H9 (cell line): ENCODE results near the gene CCIN. TPM values are rescaled to one million over a fixed set of nuclear protein-coding genes. Genes with fewer than 3 reads are reported as not detected.

Experiments
- DNase-seq: peaks from one replicate; pipeline ENCODE4 v3.0.0-alpha.2; 2017
- H2AFZ ChIP-seq: one replicate; pipeline ENCODE4 v1.6.1; 2013; ENCODE audit warnings: mild to moderate bottlenecking, low read length, control low read depth, moderate library complexity
- H2AK5ac ChIP-seq: 2 replicates; pipeline ENCODE4 v1.6.1; 2013; ENCODE audit warnings: low read length, control low read depth, mixed read lengths; ENCODE audit not compliant: insufficient read length
- H2BK120ac ChIP-seq: one replicate; pipeline ENCODE4 v1.6.1; 2013; ENCODE audit warnings: low read depth, mild to moderate bottlenecking, low read length, control low read depth, inconsistent platforms; ENCODE audit not compliant: poor library complexity, severe bottlenecking
- H2BK12ac ChIP-seq: 2 replicates; pipeline ENCODE4 v1.6.1; 2013; ENCODE audit warnings: low read length, control low read depth, mixed read lengths, low read depth; ENCODE audit not compliant: insufficient read length
- H2BK15ac ChIP-seq: 2 replicates; pipeline ENCODE4 v1.6.1; 2013; ENCODE audit warnings: low read depth, low read length, control low read depth
- H2BK20ac ChIP-seq: one replicate; pipeline ENCODE4 v1.6.1; 2013; ENCODE audit warnings: low read depth, mild to moderate bottlenecking, low read length, control low read depth, inconsistent platforms; ENCODE audit not compliant: poor library complexity, severe bottlenecking
- H2BK5ac ChIP-seq: 2 replicates; pipeline ENCODE4 v1.6.1; 2013; ENCODE audit warnings: low read length, control low read depth, mixed read lengths; ENCODE audit not compliant: insufficient read length
- H3K14ac ChIP-seq: 2 replicates; pipeline ENCODE4 v1.6.1; 2013; ENCODE audit warnings: low read length, control low read depth; ENCODE audit not compliant: insufficient read depth
- H3K18ac ChIP-seq: 2 replicates; pipeline ENCODE4 v1.6.1; 2013; ENCODE audit warnings: low read depth, mild to moderate bottlenecking, mixed read lengths, low read length, control low read depth; ENCODE audit not compliant: insufficient read length
- H3K23ac ChIP-seq: 2 replicates; pipeline ENCODE4 v1.6.1; 2013; ENCODE audit warnings: low read length, control low read depth, mixed read lengths, low read depth; ENCODE audit not compliant: insufficient read length
- H3K23me2 ChIP-seq: 2 replicates; pipeline ENCODE4 v1.6.1; 2013; ENCODE audit warnings: low read depth, mild to moderate bottlenecking, mixed read lengths, low read length, control low read depth; ENCODE audit not compliant: insufficient read length, poor library complexity, severe bottlenecking
- H3K27ac ChIP-seq: 2 replicates; pipeline ENCODE4 v1.5.1; 2013; ENCODE audit warnings: low read length, control low read depth, mixed read lengths, low read depth; ENCODE audit not compliant: insufficient read length
- H3K27me3 ChIP-seq: 2 replicates; pipeline ENCODE4 v1.6.1; 2013; ENCODE audit warnings: low read length, control low read depth, inconsistent platforms; ENCODE audit not compliant: insufficient read depth
- H3K4ac ChIP-seq: 2 replicates; pipeline ENCODE4 v1.6.1; 2013; ENCODE audit warnings: low read depth, mild to moderate bottlenecking, control low read depth, inconsistent platforms, low read length, moderate library complexity
- H3K4me1 ChIP-seq: 2 replicates; pipeline ENCODE4 v1.6.1; 2013; ENCODE audit warnings: low read length, control low read depth, inconsistent platforms; ENCODE audit not compliant: insufficient read depth
- H3K4me2 ChIP-seq: 2 replicates; pipeline ENCODE4 v1.6.1; 2013; ENCODE audit warnings: low read length, control low read depth, mixed read lengths; ENCODE audit not compliant: insufficient read length, insufficient read depth
- H3K56ac ChIP-seq: 2 replicates; pipeline ENCODE4 v1.6.1; 2013; ENCODE audit warnings: low read depth, mild to moderate bottlenecking, mixed read lengths, low read length, control low read depth; ENCODE audit not compliant: insufficient read length
- H3K79me1 ChIP-seq: 2 replicates; pipeline ENCODE4 v1.6.1; 2013; ENCODE audit warnings: low read depth, mild to moderate bottlenecking, moderate library complexity, low read length, control low read depth, inconsistent platforms; ENCODE audit not compliant: insufficient read depth, poor library complexity, severe bottlenecking
- H3K79me2 ChIP-seq: 2 replicates; pipeline ENCODE4 v1.6.1; 2013; ENCODE audit warnings: low read length, control low read depth, inconsistent platforms; ENCODE audit not compliant: insufficient read depth
- H3K9ac ChIP-seq: 2 replicates; pipeline ENCODE4 v1.6.1; 2013; ENCODE audit warnings: low read length, control low read depth, mixed read lengths; ENCODE audit not compliant: insufficient read length; ENCODE audit errors: extremely low read depth
- H3K9me3 ChIP-seq: one replicate; pipeline ENCODE4 v1.6.1; 2013; ENCODE audit warnings: low read depth, low read length, inconsistent platforms; ENCODE audit not compliant: control insufficient read depth
- H3T11ph ChIP-seq: one replicate; pipeline ENCODE4 v1.6.1; 2013; ENCODE audit warnings: mild to moderate bottlenecking, low read length, control low read depth, inconsistent platforms
- H4K20me1 ChIP-seq: one replicate; pipeline ENCODE4 v1.6.1; 2013; ENCODE audit not compliant: control insufficient read depth, insufficient read length, insufficient read depth
- H4K5ac ChIP-seq: 2 replicates; pipeline ENCODE4 v1.6.1; 2013; ENCODE audit warnings: low read depth, mild to moderate bottlenecking, mixed read lengths, low read length, control low read depth; ENCODE audit not compliant: insufficient read length
- H4K8ac ChIP-seq: replicated peaks from 2 replicates; pipeline ENCODE4 v1.6.1; 2013; ENCODE audit warnings: low read length, control low read depth, mixed read lengths, low read depth; ENCODE audit not compliant: insufficient read length
- H4K91ac ChIP-seq: 2 replicates; pipeline ENCODE4 v1.6.1; 2013; ENCODE audit warnings: low read depth, mild to moderate bottlenecking, moderate library complexity, mixed read lengths, low read length, control low read depth; ENCODE audit not compliant: insufficient read length
- H3K27ac Mint-ChIP-seq, 3 experiments: 2 replicates in 2 of 3; 3 replicates in 1 of 3; pipeline ENCODE4 v1.8.0; 2020 to 2021; ENCODE audit warnings: mixed read lengths in 3 of 3, mild to moderate bottlenecking in 1 of 3, moderate library complexity in 1 of 3
- H3K27me3 Mint-ChIP-seq: 2 replicates; pipeline ENCODE4 v1.8.0; 2021; ENCODE audit warnings: low read depth, mild to moderate bottlenecking, moderate library complexity, mixed read lengths
- H3K36me3 Mint-ChIP-seq, 3 experiments: 2 replicates in 2 of 3; 3 replicates in 1 of 3; pipeline ENCODE4 v1.8.0; 2020 to 2021; ENCODE audit warnings: low read depth in 3 of 3, mixed read lengths in 3 of 3; ENCODE audit not compliant: insufficient read depth in 1 of 3
- H3K4me1 Mint-ChIP-seq, 2 experiments: 2 replicates each; pipeline ENCODE4 v1.8.0; 2020; ENCODE audit warnings: mixed read lengths in 2 of 2
- H3K4me3 Mint-ChIP-seq, 2 experiments: 2 replicates in 1 of 2; 3 replicates in 1 of 2; pipeline ENCODE4 v1.8.0; 2020 to 2021; ENCODE audit warnings: mild to moderate bottlenecking in 2 of 2, mixed read lengths in 2 of 2, moderate library complexity in 1 of 2
- H3K9me3 Mint-ChIP-seq, 2 experiments: 2 replicates in 1 of 2; 3 replicates in 1 of 2; pipeline ENCODE4 v1.8.0; 2020; ENCODE audit warnings: mild to moderate bottlenecking in 2 of 2, mixed read lengths in 2 of 2, moderate library complexity in 1 of 2
- WGBS: extraction: QIAGEN DNeasy Blood & Tissue Kit; methylation state at CpG from one replicate; pipeline ENCODE4 v1.1.7; 2013; ENCODE audit warnings: missing lambda C conversion rate, low lambda C conversion rate, mixed read lengths; ENCODE audit not compliant: insufficient read length; ENCODE audit errors: extremely low coverage; 5-methylcytosine and 5-hydroxymethylcytosine counted together
- total RNA-seq: library from RNA; stranded (reverse); gene quantifications from 2 replicates; pipeline ENCODE4 v1.2.1, GENCODE V29; 2021
- TF ChIP-seq, protein P1 (sequence below): fragments of 200-600 bp; sonication (generic); conservative IDR thresholded peaks from 3 replicates; pipeline ENCODE4 v1.8.0; 2021; ENCODE audit warnings: antibody characterized with exemption, mild to moderate bottlenecking

CCIN gene
- total RNA-seq, 1 experiment from 2014 or later, result not detected

DNA sequence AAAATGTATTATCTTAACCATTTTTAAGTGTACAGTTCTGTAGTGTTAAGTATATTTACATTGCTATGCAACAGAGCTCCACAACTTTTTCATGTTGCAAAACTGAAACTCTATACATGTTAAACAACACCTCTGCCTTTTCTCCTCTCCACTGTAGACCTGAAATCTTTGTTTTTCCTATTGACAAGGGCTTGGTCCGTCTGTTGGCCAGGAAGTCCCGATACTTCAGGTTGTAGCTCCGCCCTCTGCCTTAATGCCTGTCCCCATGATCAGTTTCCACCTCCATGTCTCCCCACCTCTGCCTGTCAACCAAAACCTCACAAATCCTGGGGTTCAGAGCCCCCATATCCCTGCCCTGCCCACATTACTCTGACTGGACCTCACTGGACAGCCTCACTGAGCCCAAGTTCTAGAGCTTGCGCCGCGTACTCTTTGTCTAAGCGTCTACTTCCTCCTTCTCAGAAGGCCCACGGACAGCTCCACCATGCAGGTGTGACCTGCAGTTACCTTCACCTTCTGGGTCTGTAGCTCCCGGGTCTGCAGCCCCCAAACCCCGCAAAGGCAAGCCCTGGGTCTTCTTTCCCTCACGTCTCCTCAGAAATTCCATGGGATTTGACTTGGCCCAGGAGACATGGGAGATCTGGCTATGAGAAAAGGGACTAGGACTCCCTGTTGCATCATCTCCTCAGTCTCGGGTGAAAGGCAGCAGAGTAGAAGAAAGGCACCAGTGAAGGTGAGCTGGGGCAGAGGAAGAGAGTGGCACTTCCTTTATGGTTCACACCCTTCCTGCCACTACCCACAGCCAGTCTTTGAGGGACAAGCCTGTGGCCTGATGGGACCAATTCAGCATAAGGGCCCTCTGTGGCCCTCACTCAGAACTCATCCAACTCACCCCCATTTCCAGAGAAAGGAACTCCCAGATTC is 24.6 kb upstream of the CCIN start:
- no peak overlapping the region for H4K8ac ChIP-seq
- no peak overlapping the region for H2BK120ac ChIP-seq
- H4K20me1 ChIP-seq, result no peaks in the 10 kb centered on the region
- TF ChIP-seq, protein P1, sequence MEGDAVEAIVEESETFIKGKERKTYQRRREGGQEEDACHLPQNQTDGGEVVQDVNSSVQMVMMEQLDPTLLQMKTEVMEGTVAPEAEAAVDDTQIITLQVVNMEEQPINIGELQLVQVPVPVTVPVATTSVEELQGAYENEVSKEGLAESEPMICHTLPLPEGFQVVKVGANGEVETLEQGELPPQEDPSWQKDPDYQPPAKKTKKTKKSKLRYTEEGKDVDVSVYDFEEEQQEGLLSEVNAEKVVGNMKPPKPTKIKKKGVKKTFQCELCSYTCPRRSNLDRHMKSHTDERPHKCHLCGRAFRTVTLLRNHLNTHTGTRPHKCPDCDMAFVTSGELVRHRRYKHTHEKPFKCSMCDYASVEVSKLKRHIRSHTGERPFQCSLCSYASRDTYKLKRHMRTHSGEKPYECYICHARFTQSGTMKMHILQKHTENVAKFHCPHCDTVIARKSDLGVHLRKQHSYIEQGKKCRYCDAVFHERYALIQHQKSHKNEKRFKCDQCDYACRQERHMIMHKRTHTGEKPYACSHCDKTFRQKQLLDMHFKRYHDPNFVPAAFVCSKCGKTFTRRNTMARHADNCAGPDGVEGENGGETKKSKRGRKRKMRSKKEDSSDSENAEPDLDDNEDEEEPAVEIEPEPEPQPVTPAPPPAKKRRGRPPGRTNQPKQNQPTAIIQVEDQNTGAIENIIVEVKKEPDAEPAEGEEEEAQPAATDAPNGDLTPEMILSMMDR, result no peak
- H3K14ac ChIP-seq, result no peak overlapping the region
- H3K79me2 ChIP-seq, result no peaks in the 10 kb centered on the region
- H2BK20ac ChIP-seq, result no peak overlapping the region
- peaks cover 13 to 19% (median 16%) of the 10 kb centered on the region in 3 experiments; a peak in 6 of 7 replicates for H3K36me3 Mint-ChIP-seq
- no peak overlapping the region; a peak in 1 of 7 replicates for H3K27ac Mint-ChIP-seq
- H3K4me1 ChIP-seq, result no peaks in the 10 kb centered on the region
- H4K91ac ChIP-seq, result no peak overlapping the region
- no peak overlapping the region for H3K18ac ChIP-seq
- H3K9me3 Mint-ChIP-seq, result peaks cover 12 to 13% of the 10 kb centered on the region in 2 experiments
- no peaks in the 10 kb centered on the region for H3K23me2 ChIP-seq
- no peak overlapping the region for H3K4me3 Mint-ChIP-seq
- no peak overlapping the region for H2AK5ac ChIP-seq
- H3K9ac ChIP-seq, result no peak overlapping the region
- no peak for DNase-seq
- no peak overlapping the region for H2BK15ac ChIP-seq
- no peak overlapping the region for H2BK5ac ChIP-seq
- no peak overlapping the region for H3K4ac ChIP-seq
- H3K79me1 ChIP-seq, result no peaks in the 10 kb centered on the region
- no peak overlapping the region for H3K23ac ChIP-seq
- no peaks in the 10 kb centered on the region; the same call in 1 of the 2 replicates for H3K27me3 ChIP-seq
- no peaks in the 10 kb centered on the region for H3K9me3 ChIP-seq
- H2BK12ac ChIP-seq, result no peak overlapping the region
- H3K27ac ChIP-seq, result no peak overlapping the region
- H3K56ac ChIP-seq, result no peak overlapping the region
- no peak overlapping the region for H3T11ph ChIP-seq
- H3K4me1 Mint-ChIP-seq, result peaks cover 0 to 8% of the 10 kb centered on the region in 2 experiments; a peak in 1 of 4 replicates
- no peak overlapping the region for H2AFZ ChIP-seq
- no peak overlapping the region for H4K5ac ChIP-seq
- H3K27me3 Mint-ChIP-seq, result peaks cover 40% of the 10 kb centered on the region
- no peak overlapping the region for H3K4me2 ChIP-seq
- no CpG with 5 or more reads among the region's 12 CpGs for WGBS
